Endodermal cell (in vitro differentiated cells): ENCODE results near the gene ZNF646. TPM values are rescaled to one million over a fixed set of nuclear protein-coding genes. Genes with fewer than 3 reads are reported as not detected.

Experiments used
- DNase-seq: peaks from one replicate; pipeline ENCODE4 v3.0.0-alpha.2; 2017
- H3K27ac ChIP-seq: 2 replicates; pipeline ENCODE4 v1.5.1; 2013; ENCODE audit warnings: mild to moderate bottlenecking, low read depth, low read length, moderate library complexity
- H3K27me3 ChIP-seq: 2 replicates; pipeline ENCODE4 v1.6.1; 2013; ENCODE audit warnings: mild to moderate bottlenecking, low read length, moderate library complexity; ENCODE audit not compliant: insufficient read depth, control insufficient read depth, poor library complexity, severe bottlenecking
- H3K36me3 ChIP-seq: 2 replicates; pipeline ENCODE4 v1.7.0; 2013; ENCODE audit warnings: mild to moderate bottlenecking, low read length, moderate library complexity; ENCODE audit not compliant: control insufficient read depth, insufficient read depth
- H3K4me1 ChIP-seq: one replicate; pipeline ENCODE4 v1.7.0; 2013; ENCODE audit warnings: low read length; ENCODE audit not compliant: control insufficient read depth, insufficient read depth
- H3K4me3 ChIP-seq: 2 replicates; pipeline ENCODE4 v1.5.1; 2013; ENCODE audit warnings: mild to moderate bottlenecking, low read length, moderate library complexity
- H3K9ac ChIP-seq: 2 replicates; pipeline ENCODE4 v1.6.1; 2013; ENCODE audit warnings: mild to moderate bottlenecking, low read length, moderate library complexity; ENCODE audit not compliant: poor library complexity, severe bottlenecking; ENCODE audit errors: extremely low read depth
- H3K9me3 ChIP-seq: 2 replicates; pipeline ENCODE4 v1.6.1; 2013; ENCODE audit warnings: mild to moderate bottlenecking, low read length, moderate library complexity; ENCODE audit not compliant: control insufficient read depth
- H3K27ac Mint-ChIP-seq: 2 replicates; pipeline ENCODE4 v1.8.0; 2020; ENCODE audit warnings: mixed read lengths
- H3K27me3 Mint-ChIP-seq: 2 replicates; pipeline ENCODE4 v1.8.0; 2021; ENCODE audit warnings: mild to moderate bottlenecking, mixed read lengths; ENCODE audit not compliant: insufficient read depth
- H3K36me3 Mint-ChIP-seq: 2 replicates; pipeline ENCODE4 v1.8.0; 2020; ENCODE audit warnings: low read depth, mixed read lengths
- H3K4me1 Mint-ChIP-seq: 2 replicates; pipeline ENCODE4 v1.8.0; 2020; ENCODE audit warnings: mixed read lengths
- H3K4me3 Mint-ChIP-seq: 2 replicates; pipeline ENCODE4 v1.8.0; 2020; ENCODE audit warnings: mild to moderate bottlenecking, moderate library complexity, mixed read lengths
- H3K9me3 Mint-ChIP-seq: 2 replicates; pipeline ENCODE4 v1.8.0; 2020; ENCODE audit warnings: mild to moderate bottlenecking, mixed read lengths
- WGBS, 2 experiments: methylation state at CpG; one replicate each; pipeline versions ENCODE4 v1.1.5 to v1.1.7; 2013; ENCODE audit warnings: missing lambda C conversion rate in 2 of 2, mixed read lengths in 1 of 2; ENCODE audit not compliant: insufficient coverage in 1 of 2, insufficient read length in 1 of 2; 5-methylcytosine and 5-hydroxymethylcytosine counted together
- total RNA-seq, 2 donors: library from RNA; stranded (reverse); fragmentation: NEBNext Ultra II Directional in 1 of 2; extraction: Animal tissue kit (Norgen Biotek cat#: 25700) in 1 of 2; gene quantifications; 2 replicates in 1 of 2; 3 replicates in 1 of 2; pipeline ENCODE4 v1.2.1, GENCODE V29; 2021
- TF ChIP-seq, protein P1 (sequence below): fragments of 200-600 bp; sonication (generic); conservative IDR thresholded peaks from 2 replicates; pipeline ENCODE4 v1.5.0; 2021; ENCODE audit warnings: antibody characterized with exemption, mild to moderate bottlenecking

Gene ZNF646
- total RNA-seq, 2 donors from 2014 or later = 24.9 to 29.2 TPM

DNA sequence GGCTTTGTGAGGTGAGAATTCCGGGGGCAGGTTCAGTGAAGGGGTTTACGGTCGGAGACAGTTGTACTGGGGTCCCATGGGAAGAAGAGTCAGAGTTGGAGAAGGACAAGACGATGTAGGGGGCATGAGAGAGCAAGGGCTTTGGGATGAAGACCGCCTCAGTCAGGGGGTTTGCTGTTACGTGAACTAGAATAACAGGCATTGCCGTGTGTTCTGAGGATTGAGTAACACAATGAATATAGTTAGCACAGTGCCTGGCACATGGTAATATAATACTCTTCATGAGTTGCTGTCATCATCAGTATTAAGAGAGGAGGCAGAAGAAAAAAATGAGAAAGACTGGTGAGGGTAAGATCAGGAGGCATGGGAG lies 577 bp downstream of the ZNF646 start:
- H3K4me3 ChIP-seq = peak overlapping the region; percentile 94
- no peaks in the 10 kb centered on the region for H3K9me3 ChIP-seq
- TF ChIP-seq, protein P1, sequence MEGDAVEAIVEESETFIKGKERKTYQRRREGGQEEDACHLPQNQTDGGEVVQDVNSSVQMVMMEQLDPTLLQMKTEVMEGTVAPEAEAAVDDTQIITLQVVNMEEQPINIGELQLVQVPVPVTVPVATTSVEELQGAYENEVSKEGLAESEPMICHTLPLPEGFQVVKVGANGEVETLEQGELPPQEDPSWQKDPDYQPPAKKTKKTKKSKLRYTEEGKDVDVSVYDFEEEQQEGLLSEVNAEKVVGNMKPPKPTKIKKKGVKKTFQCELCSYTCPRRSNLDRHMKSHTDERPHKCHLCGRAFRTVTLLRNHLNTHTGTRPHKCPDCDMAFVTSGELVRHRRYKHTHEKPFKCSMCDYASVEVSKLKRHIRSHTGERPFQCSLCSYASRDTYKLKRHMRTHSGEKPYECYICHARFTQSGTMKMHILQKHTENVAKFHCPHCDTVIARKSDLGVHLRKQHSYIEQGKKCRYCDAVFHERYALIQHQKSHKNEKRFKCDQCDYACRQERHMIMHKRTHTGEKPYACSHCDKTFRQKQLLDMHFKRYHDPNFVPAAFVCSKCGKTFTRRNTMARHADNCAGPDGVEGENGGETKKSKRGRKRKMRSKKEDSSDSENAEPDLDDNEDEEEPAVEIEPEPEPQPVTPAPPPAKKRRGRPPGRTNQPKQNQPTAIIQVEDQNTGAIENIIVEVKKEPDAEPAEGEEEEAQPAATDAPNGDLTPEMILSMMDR = peak; percentile 42
- Mint-ChIP-seq H3K27ac (peak overlapping the region; percentile 92), H3K36me3 (peaks cover 31% of the 10 kb centered on the region), H3K27me3 (no peaks in the 10 kb centered on the region), H3K9me3 (no peaks in the 10 kb centered on the region), H3K4me3 (peak overlapping the region; percentile 90), H3K4me1 (peaks cover 17% of the 10 kb centered on the region)
- WGBS, 2 experiments = 2 to 7% methylated on average over 7 of the region's 7 CpGs
- no peaks in the 10 kb centered on the region for H3K27me3 ChIP-seq
- peak overlapping the region; percentile 78 for H3K9ac ChIP-seq
- peaks cover 32% of the 10 kb centered on the region for H3K36me3 ChIP-seq
- no peaks in the 10 kb centered on the region for H3K4me1 ChIP-seq
- H3K27ac ChIP-seq = peak overlapping the region; percentile 95
- DNase-seq = no peak

DNA sequence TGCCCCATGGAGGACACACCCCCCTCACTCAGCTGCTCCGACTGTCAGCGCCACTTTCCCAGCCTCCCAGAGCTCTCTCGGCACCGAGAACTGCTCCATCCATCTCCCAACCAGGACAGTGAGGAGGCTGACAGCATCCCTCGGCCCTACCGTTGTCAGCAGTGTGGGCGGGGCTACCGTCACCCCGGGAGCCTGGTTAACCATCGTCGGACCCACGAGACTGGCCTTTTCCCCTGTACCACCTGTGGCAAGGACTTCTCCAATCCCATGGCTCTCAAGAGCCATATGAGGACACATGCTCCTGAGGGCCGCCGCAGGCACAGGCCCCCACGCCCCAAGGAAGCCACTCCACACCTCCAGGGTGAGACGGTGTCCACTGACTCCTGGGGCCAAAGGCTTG lies 2.1 kb downstream of the ZNF646 start:
- no peaks in the 10 kb centered on the region for H3K9me3 Mint-ChIP-seq
- Histone ChIP-seq H3K4me1 (no peaks in the 10 kb centered on the region), H3K27me3 (no peaks in the 10 kb centered on the region), H3K27ac (no peak overlapping the region), H3K36me3 (peaks cover 39% of the 10 kb centered on the region), H3K9ac (no peak overlapping the region), H3K4me3 (no peak overlapping the region), H3K9me3 (no peaks in the 10 kb centered on the region)
- peaks cover 17% of the 10 kb centered on the region for H3K4me1 Mint-ChIP-seq
- H3K27ac Mint-ChIP-seq = no peak overlapping the region
- WGBS, 2 experiments = 91 to 92% methylated on average over 12 to 16 of the region's 16 CpGs
- peaks cover 41% of the 10 kb centered on the region for H3K36me3 Mint-ChIP-seq
- no peak for DNase-seq
- no peak overlapping the region for H3K4me3 Mint-ChIP-seq
- H3K27me3 Mint-ChIP-seq = no peaks in the 10 kb centered on the region
- TF ChIP-seq, protein P1 = no peak

DNA sequence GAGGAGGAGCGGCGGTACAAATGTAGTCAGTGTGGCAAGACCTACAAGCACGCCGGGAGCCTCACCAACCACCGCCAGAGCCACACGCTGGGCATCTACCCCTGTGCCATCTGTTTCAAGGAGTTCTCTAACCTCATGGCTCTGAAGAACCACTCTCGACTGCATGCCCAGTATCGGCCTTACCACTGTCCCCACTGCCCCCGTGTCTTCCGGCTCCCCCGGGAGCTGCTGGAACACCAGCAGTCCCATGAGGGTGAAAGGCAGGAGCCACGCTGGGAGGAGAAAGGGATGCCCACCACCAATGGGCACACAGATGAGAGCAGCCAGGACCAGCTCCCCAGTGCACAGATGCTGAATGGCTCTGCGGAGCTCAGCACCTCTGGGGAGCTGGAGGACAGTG lies 2.8 kb downstream of the ZNF646 start:
- H3K9me3 Mint-ChIP-seq = no peaks in the 10 kb centered on the region
- TF ChIP-seq, protein P1 = no peak
- Histone ChIP-seq H3K4me1 (no peaks in the 10 kb centered on the region), H3K36me3 (peaks cover 39% of the 10 kb centered on the region), H3K9ac (no peak overlapping the region), H3K4me3 (no peak overlapping the region), H3K9me3 (no peaks in the 10 kb centered on the region), H3K27ac (no peak overlapping the region), H3K27me3 (no peaks in the 10 kb centered on the region)
- WGBS, 2 experiments = 96% methylated on average over 8 to 13 of the region's 13 CpGs
- no peaks in the 10 kb centered on the region for H3K27me3 Mint-ChIP-seq
- DNase-seq = no peak
- peaks cover 13% of the 10 kb centered on the region for H3K4me1 Mint-ChIP-seq
- no peak overlapping the region for H3K27ac Mint-ChIP-seq
- H3K4me3 Mint-ChIP-seq = no peak overlapping the region
- peaks cover 41% of the 10 kb centered on the region for H3K36me3 Mint-ChIP-seq
